ENCODE results near the gene TKFC.

The TKFC gene

DNA sequence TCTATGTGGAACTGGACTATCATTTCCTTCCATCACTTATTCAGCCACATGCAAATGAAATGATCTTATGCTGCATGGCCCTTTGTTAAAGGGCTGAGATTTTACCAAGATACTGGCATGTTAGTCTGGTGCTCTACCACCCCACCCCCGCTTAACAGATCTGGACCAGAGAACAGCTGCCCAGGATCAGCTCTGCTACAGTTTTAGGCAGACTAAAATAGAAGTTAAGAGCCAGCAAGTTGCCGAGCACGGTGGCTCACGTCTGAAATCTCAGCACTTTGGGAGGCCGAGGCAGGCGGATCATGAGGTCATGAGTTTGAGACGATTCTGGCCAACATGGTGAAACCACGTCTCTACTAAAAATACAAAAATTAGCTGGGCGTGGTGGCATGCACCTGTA is 4.7 kb upstream of the TKFC start:
- ChIA-PET POLR2A (interaction anchor here (0.6 to 1.5 kb wide), 3 partner anchors 29 to 203 kb away, joined by 3 to 4 read pairs (median 4); partner anchors contain the start of genes CYB561A3 and TMEM138), CTCF (interaction anchor here (1.0 to 6.5 kb wide), 4 partner anchors 8 to 57 kb away, joined by 3 to 48 read pairs (median 18); no protein-coding TSS in a partner anchor)
- TF ChIP-seq, protein P1, sequence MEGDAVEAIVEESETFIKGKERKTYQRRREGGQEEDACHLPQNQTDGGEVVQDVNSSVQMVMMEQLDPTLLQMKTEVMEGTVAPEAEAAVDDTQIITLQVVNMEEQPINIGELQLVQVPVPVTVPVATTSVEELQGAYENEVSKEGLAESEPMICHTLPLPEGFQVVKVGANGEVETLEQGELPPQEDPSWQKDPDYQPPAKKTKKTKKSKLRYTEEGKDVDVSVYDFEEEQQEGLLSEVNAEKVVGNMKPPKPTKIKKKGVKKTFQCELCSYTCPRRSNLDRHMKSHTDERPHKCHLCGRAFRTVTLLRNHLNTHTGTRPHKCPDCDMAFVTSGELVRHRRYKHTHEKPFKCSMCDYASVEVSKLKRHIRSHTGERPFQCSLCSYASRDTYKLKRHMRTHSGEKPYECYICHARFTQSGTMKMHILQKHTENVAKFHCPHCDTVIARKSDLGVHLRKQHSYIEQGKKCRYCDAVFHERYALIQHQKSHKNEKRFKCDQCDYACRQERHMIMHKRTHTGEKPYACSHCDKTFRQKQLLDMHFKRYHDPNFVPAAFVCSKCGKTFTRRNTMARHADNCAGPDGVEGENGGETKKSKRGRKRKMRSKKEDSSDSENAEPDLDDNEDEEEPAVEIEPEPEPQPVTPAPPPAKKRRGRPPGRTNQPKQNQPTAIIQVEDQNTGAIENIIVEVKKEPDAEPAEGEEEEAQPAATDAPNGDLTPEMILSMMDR (IDR thresholded peaks at IDR 0.05; ENCODE audit: control extremely low read depth, extremely low read depth, low read depth, missing control alignments) = no peak

DNA sequence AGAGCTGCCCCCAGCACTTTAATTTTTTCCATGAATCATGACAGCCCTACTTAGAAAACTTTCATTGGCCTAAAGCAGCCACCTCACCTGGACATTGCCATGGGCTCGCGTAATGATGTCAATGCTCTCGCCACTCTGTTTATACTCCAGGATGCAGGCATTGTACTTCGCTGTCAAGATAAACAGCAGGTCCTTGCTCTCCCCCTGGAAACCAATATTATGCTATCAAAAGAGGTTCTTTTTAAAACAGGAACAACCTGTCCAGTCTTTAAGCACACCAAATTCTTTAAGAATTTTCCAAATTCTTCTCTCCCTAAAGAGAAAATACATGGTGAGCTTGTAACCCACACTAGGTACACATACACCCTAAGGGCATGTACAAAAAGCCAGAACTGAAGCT is 3.2 kb upstream of the TKFC start:
- ChIA-PET POLR2A (interaction anchor here (0.8 to 1.4 kb wide), 3 partner anchors 17 to 54 kb away, joined by 4 to 6 read pairs (median 4); partner anchors contain the start of gene CYB561A3), CTCF (interaction anchor here (1.2 to 6.5 kb wide), 3 partner anchors 55 to 105 kb away, joined by 4 to 48 read pairs (median 5); partner anchors contain the start of gene TMEM216)
- TF ChIP-seq, protein P1 (IDR thresholded peaks at IDR 0.05; ENCODE audit: control extremely low read depth, extremely low read depth, low read depth, missing control alignments) = no peak
- no peak for DNase-seq (ENCODE audit: extremely low spot score)

More for the DNA sequence above, 4.7 kb upstream of the TKFC start:
- DNase-seq (ENCODE audit: extremely low spot score) = no peak

DNA sequence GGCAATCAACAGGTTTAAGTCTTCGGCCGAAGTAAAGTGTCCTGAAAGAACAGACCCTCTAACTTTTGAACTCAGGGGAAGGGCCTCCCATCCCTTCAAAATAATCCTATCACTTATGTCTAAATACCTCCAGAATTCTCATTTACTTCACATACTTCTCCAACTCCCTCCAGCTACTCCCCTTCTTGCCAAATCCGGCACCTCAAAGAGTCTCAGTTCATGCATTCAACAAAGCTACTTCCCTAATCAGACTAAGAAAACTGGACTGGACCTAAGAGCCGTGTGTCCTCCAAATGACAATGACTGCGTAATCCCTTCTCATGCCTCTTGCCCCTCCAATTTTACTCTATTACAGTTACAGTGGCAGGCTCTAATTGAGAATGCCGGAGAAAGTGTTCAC is 1.4 kb upstream of the TKFC start:
- no peak for DNase-seq (ENCODE audit: extremely low spot score)
- TF ChIP-seq, protein P1 (IDR thresholded peaks at IDR 0.05; ENCODE audit: control extremely low read depth, extremely low read depth, low read depth, missing control alignments) = no peak
- ChIA-PET CTCF (interaction anchor here (0.8 to 6.5 kb wide), 5 partner anchors 26 to 383 kb away, joined by 3 to 48 read pairs (median 3); no protein-coding TSS in a partner anchor), POLR2A (interaction anchor here (0.6 to 1.6 kb wide), 2 partner anchors 9 to 24 kb away, joined by 3 to 6 read pairs; no protein-coding TSS in a partner anchor)

DNA sequence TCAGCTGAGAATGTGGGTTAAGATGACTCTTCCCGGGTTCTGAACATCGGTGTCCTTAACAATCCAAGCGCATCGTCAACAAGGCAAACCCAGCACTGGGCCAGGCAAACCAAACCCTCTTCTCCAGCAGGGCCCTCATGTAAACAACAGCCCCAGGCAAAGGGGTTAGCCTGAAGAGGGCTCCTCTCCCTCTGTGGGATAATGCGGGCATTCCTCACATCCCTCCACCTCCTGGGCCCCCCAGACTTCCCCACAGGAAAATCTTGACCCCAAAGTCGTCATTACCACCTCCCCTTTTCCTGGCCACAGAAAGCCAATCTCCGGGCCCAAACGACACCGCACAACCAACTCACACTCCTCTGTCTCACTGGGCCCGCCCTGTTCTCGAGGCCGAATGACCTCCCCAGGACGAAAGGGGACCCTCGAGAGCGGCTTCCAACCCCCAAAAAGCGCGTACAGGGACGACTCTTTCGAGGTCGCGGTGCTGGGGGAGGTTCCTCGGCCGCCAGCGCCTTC is 689 bp upstream of the TKFC start:
- TF ChIP-seq, protein P1 (IDR thresholded peaks at IDR 0.05; ENCODE audit: control extremely low read depth, extremely low read depth, low read depth, missing control alignments) = no peak
- ChIA-PET POLR2A (interaction anchor here (1.6 kb wide), 1 partner anchor 10 kb away, joined by 6 read pairs; no protein-coding TSS in a partner anchor), CTCF (interaction anchor here (1.2 to 6.5 kb wide), 2 partner anchors 53 to 384 kb away, joined by 3 to 48 read pairs; no protein-coding TSS in a partner anchor)
- no peak for DNase-seq (ENCODE audit: extremely low spot score)

DNA sequence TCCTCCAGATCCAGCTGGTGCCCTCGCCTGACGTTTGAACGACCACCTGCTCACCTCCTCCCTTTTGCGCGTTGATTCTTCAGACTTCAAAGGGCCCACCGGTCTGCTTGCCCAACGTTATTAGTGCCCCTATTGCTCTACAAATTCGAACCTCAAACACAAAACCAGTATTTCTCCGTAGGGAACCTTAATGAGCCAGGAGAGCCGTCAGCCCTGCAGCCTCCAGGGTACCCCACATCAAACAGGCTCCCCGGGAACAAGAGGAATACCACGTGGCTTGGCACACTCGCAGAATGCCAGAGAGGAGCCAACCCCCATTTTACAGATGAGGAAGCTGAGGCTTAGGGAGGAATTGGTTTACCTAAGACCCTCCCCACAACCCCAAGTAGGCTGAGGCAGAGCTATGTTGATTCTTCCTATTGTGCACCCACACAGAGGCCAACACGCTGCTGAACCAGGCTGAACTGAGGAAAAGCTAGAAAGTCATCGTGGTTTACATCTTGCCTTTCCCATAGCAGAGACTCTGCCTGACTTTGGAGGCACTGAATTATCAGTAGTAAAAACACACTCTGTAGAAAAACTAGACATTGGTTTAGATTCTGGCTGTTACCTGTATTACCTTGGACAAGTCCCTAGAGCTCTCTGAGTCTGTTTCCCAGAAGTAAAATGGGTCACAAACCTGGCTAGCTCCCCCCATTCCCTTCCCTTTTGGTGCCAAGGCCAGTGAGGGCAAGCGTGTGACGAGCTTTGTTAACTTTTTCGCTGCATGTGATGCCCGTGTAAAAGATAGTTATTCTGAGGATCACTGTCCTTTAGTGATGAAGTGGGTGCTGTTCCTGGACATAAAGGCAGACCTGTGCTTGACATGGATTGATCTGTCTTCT is 764 bp downstream of the TKFC start:
- CTCF ChIA-PET = interaction anchor here (1.0 to 14.3 kb wide), 8 partner anchors 8 to 101 kb away, joined by 3 to 501 read pairs (median 6); partner anchors contain the start of genes CYB561A3, TMEM138 and TMEM216
- TF ChIP-seq, protein P1 (IDR thresholded peaks at IDR 0.05; ENCODE audit: control extremely low read depth, extremely low read depth, low read depth, missing control alignments) = no peak
- no peak for DNase-seq (ENCODE audit: extremely low spot score)

More for the DNA sequence above, 764 bp downstream of the TKFC start:
- POLR2A ChIA-PET = interaction anchor here (0.6 to 1.1 kb wide), 3 partner anchors 22 to 27 kb away, joined by 3 to 5 read pairs (median 4); partner anchors contain the start of gene CYB561A3

Data from GM10248 (cell line).